IMR-90 (cell line): ENCODE data around the gene ATG10. TPM values are rescaled to one million over a fixed set of nuclear protein-coding genes. Genes with fewer than 3 reads are reported as not detected.

ENCODE experiments used
- ATAC-seq: fragments of 200-7000 bp; cut with Tn5 transposase; 2 replicates; pipeline ENCODE4 v1.9.1; 2020; ENCODE audit warnings: low read depth, mild to moderate bottlenecking, moderate library complexity
- BruUV-seq: library from RNA; stranded (reverse); fragments of 400-500 nt; replicated peaks from 2 replicates; lab custom pipeline; 2021; lab: Mats Ljungman, UMichigan
- CTCF ChIA-PET: fragments of 300-600 bp; formaldehyde crosslinking; extraction: SDS; loops from one replicate; lab custom pipeline; 2021; ENCODE audit warnings: antibody characterized with exemption; lab: Yijun Ruan, JAX
- POLR2A ChIA-PET: fragments of 300-600 bp; sonication (Branson Sonifier 250); formaldehyde crosslinking; loops from one replicate; lab custom pipeline; 2022; ENCODE audit warnings: antibody characterized with exemption; ENCODE audit not compliant: unreplicated experiment; lab: Charles Lee
- DNase-seq: peaks from one replicate; pipeline ENCODE4 v3.0.0; 2013
- H2AFZ ChIP-seq: replicated peaks from 2 replicates; pipeline ENCODE3; 2013; ENCODE audit warnings: low read length, mild to moderate bottlenecking; ENCODE audit not compliant: poor library complexity
- H2AK5ac ChIP-seq: 2 replicates; pipeline ENCODE4 v1.6.1; 2013; ENCODE audit warnings: low read depth, low read length, inconsistent platforms
- H2AK9ac ChIP-seq: replicated peaks from 2 replicates; pipeline ENCODE3; 2013; ENCODE audit warnings: mild to moderate bottlenecking, low read depth, low read length, moderate library complexity; ENCODE audit not compliant: poor library complexity
- H2BK120ac ChIP-seq: 2 replicates; pipeline ENCODE4 v1.6.1; 2013; ENCODE audit warnings: low read depth, low read length, inconsistent platforms
- H2BK15ac ChIP-seq: 3 replicates; pipeline ENCODE4 v1.6.1; 2013; ENCODE audit warnings: low read depth, low read length, inconsistent platforms
- H2BK20ac ChIP-seq: 2 replicates; pipeline ENCODE4 v1.6.1; 2013; ENCODE audit warnings: low read depth, mild to moderate bottlenecking, inconsistent platforms, low read length, moderate library complexity
- H2BK5ac ChIP-seq: 2 replicates; pipeline ENCODE4 v1.6.1; 2013; ENCODE audit warnings: mild to moderate bottlenecking, low read depth, low read length, inconsistent platforms; ENCODE audit not compliant: poor library complexity, severe bottlenecking
- H3K14ac ChIP-seq: replicated peaks from 2 replicates; pipeline ENCODE4 v1.6.1; 2013; ENCODE audit warnings: low read depth, low read length, inconsistent platforms
- H3K18ac ChIP-seq: 2 replicates; pipeline ENCODE4 v1.6.1; 2013; ENCODE audit warnings: low read depth, low read length, control low read depth
- H3K23ac ChIP-seq: 2 replicates; pipeline ENCODE4 v1.6.1; 2013; ENCODE audit warnings: low read depth, low read length, inconsistent platforms
- H3K27ac ChIP-seq: 2 replicates; pipeline ENCODE4 v1.5.1; 2013; ENCODE audit warnings: mild to moderate bottlenecking, control low read depth, low read length; ENCODE audit not compliant: insufficient read depth
- H3K27me3 ChIP-seq: 2 replicates; pipeline ENCODE4 v1.6.1; 2013; ENCODE audit warnings: low read length; ENCODE audit not compliant: control insufficient read depth, insufficient read depth
- H3K36me3 ChIP-seq: 2 replicates; pipeline ENCODE4 v1.6.1; 2013; ENCODE audit warnings: low read length, mixed read lengths; ENCODE audit not compliant: control insufficient read depth, insufficient read depth
- H3K4ac ChIP-seq: 2 replicates; pipeline ENCODE4 v1.6.1; 2013; ENCODE audit warnings: low read depth, low read length, inconsistent platforms
- H3K4me1 ChIP-seq: 2 replicates; pipeline ENCODE4 v1.6.1; 2013; ENCODE audit warnings: low read length, mixed read lengths; ENCODE audit not compliant: control insufficient read depth, insufficient read depth
- H3K4me2 ChIP-seq: 2 replicates; pipeline ENCODE4 v1.6.1; 2013; ENCODE audit warnings: low read depth, mild to moderate bottlenecking, control low read depth, low read length, moderate library complexity
- H3K4me3 ChIP-seq: 2 replicates; pipeline ENCODE4 v1.5.1; 2013; ENCODE audit warnings: low read depth, mild to moderate bottlenecking, control low read depth, low read length, moderate library complexity; ENCODE audit not compliant: insufficient read depth
- H3K56ac ChIP-seq: 2 replicates; pipeline ENCODE4 v1.6.1; 2013; ENCODE audit warnings: low read length, inconsistent platforms; ENCODE audit not compliant: insufficient read depth; ENCODE audit errors: extremely low read depth
- H3K79me1 ChIP-seq, 2 experiments: 2 replicates each; pipeline ENCODE4 v1.6.1; 2013; ENCODE audit warnings: low read length in 2 of 2, inconsistent platforms in 1 of 2, low read depth in 1 of 2
- H3K9ac ChIP-seq: 2 replicates; pipeline ENCODE4 v1.6.1; 2013; ENCODE audit warnings: low read depth, low read length, control low read depth
- H3K9me1 ChIP-seq: 2 replicates; pipeline ENCODE4 v1.6.1; 2013; ENCODE audit warnings: low read length, inconsistent platforms; ENCODE audit not compliant: insufficient read depth
- H3K9me3 ChIP-seq: 2 replicates; pipeline ENCODE4 v1.6.1; 2013; ENCODE audit warnings: low read length; ENCODE audit not compliant: control insufficient read depth, insufficient read depth
- H4K20me1 ChIP-seq: 2 replicates; pipeline ENCODE4 v1.6.1; 2013; ENCODE audit warnings: low read length, inconsistent platforms; ENCODE audit not compliant: insufficient read depth
- H4K5ac ChIP-seq: 2 replicates; pipeline ENCODE4 v1.6.1; 2013; ENCODE audit warnings: mild to moderate bottlenecking, low read depth, low read length, control low read depth
- H4K8ac ChIP-seq, 2 experiments: 2 replicates each; pipeline ENCODE4 v1.6.1; 2013; ENCODE audit warnings: low read depth in 2 of 2, low read length in 2 of 2, control low read depth in 1 of 2, inconsistent platforms in 1 of 2
- H4K91ac ChIP-seq: 2 replicates; pipeline ENCODE4 v1.6.1; 2013; ENCODE audit warnings: low read depth, low read length, inconsistent platforms; ENCODE audit not compliant: insufficient read depth
- BHLHE40 ChIP-seq: fragments of 150-350 bp; IDR thresholded peaks from 2 replicates; pipeline ENCODE4 v1.6.1; 2016; ENCODE audit warnings: mild to moderate bottlenecking, low read depth, low read length
- CEBPB ChIP-seq: IDR thresholded peaks from 2 replicates; pipeline ENCODE4 v1.6.1; 2012; ENCODE audit warnings: low read depth, low read length, improper control_type of control experiment
- WGBS, 2 experiments: methylation state at CpG; one replicate each; pipeline versions ENCODE4 v1.1.5 to v1.1.7; 2013; ENCODE audit warnings: missing lambda C conversion rate in 2 of 2; ENCODE audit not compliant: insufficient read length in 1 of 2; ENCODE audit errors: extremely low coverage in 2 of 2; 5-methylcytosine and 5-hydroxymethylcytosine counted together
- dilution Hi-C: fragments of 300-500 bp; cut with HindIII; formaldehyde crosslinking; loops from one replicate; pipeline ENCODE4 v1.14.3; 2018; ENCODE audit warnings: low sequenced_read_pairs; ENCODE audit not compliant: unreplicated experiment
- in situ Hi-C: fragments of 300-500 bp; cut with MboI; formaldehyde crosslinking; loops from 3 replicates; pipeline ENCODE4 v1.14.3; 2019; ENCODE audit warnings: low sequenced_read_pairs, inconsistent platforms, mixed read lengths
- intact Hi-C: fragments of 100-400 bp; cut with micrococcal nuclease; formaldehyde crosslinking; loops from 2 replicates; pipeline ENCODE4 v1.10.0; 2022
- polyA plus RNA-seq, 3 experiments: library from polyadenylated mRNA; depleted of rRNA; stranded (reverse); fragments of >200 nt; gene quantifications; 2 replicates each; pipeline ENCODE4 v1.2.3, GENCODE V29; 2012; ENCODE audit warnings: low replicate concordance in 1 of 3
- total RNA-seq: library from RNA; depleted of rRNA; stranded (reverse); fragments of >200 nt; gene quantifications from 2 replicates; pipeline ENCODE4 v1.2.3, GENCODE V29; 2012

ATG10 gene
- total and polyA plus RNA-seq, 2 of the 4 experiments (the other 2 are of a cell fraction): 3.4 to 8.1 TPM

DNA sequence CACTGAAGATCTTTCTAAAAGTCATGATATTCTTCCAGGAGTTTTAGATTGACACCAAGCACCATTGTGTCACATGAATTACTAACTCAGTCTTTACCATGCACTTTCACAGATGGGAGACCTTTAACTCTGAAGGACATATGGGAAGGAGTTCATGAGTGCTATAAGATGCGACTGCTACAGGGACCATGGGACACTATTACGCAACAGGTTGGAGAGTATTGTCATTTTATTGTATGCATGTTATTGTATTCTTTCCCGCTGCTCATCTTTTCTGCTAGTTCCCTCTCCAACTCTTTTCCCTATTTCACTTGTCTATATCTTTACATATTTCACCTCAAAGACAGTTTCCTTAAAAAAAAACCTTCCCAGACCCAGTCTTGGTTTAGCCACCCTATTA lies 206.6 kb downstream of the ATG10 start:
- ChIA-PET CTCF (no interaction called here), POLR2A (no interaction called here)
- peak; percentile 92 for TF ChIP-seq CEBPB
- no peak for TF ChIP-seq BHLHE40
- no CpG with 5 or more reads among the region's 3 CpGs for WGBS, 2 experiments
- Histone ChIP-seq H4K8ac (no peak overlapping the region), H3K56ac (no peak overlapping the region), H3K4me1 (peaks cover 2% of the 10 kb centered on the region; the same call in 1 of the 2 replicates), H2BK120ac (no peak overlapping the region), H2AK9ac (no peak overlapping the region), H3K79me1 (no peaks in the 10 kb centered on the region), H2BK5ac (no peak overlapping the region), H3K4me2 (no peak overlapping the region), H3K4me3 (no peak overlapping the region), H3K18ac (no peak overlapping the region), H3K23ac (no peak overlapping the region), H3K4ac (no peak overlapping the region), H2BK15ac (no peak overlapping the region), H2BK20ac (no peak overlapping the region), H3K9ac (no peak overlapping the region), H4K20me1 (no peaks in the 10 kb centered on the region), H3K36me3 (no peaks in the 10 kb centered on the region), H3K9me1 (0 out of 2 replicates have a peak, but pooled peaks cover 2% of the 10 kb centered on the region), H3K27ac (no peak overlapping the region), H4K91ac (no peak overlapping the region), H2AK5ac (no peak overlapping the region), H3K9me3 (no peaks in the 10 kb centered on the region), H4K5ac (no peak overlapping the region), H2AFZ (no peak overlapping the region), H3K14ac (no peak overlapping the region), H3K27me3 (no peaks in the 10 kb centered on the region)
- BruUV-seq: no TSS peak
- intact Hi-C loops: no loop called here
- no peak for DNase-seq
- ATAC-seq: no peak
- dilution Hi-C loops: no loop called here
- in situ Hi-C loops: no loop called here
